ENCODE measurements around the gene XRCC3.

Gene XRCC3

DNA sequence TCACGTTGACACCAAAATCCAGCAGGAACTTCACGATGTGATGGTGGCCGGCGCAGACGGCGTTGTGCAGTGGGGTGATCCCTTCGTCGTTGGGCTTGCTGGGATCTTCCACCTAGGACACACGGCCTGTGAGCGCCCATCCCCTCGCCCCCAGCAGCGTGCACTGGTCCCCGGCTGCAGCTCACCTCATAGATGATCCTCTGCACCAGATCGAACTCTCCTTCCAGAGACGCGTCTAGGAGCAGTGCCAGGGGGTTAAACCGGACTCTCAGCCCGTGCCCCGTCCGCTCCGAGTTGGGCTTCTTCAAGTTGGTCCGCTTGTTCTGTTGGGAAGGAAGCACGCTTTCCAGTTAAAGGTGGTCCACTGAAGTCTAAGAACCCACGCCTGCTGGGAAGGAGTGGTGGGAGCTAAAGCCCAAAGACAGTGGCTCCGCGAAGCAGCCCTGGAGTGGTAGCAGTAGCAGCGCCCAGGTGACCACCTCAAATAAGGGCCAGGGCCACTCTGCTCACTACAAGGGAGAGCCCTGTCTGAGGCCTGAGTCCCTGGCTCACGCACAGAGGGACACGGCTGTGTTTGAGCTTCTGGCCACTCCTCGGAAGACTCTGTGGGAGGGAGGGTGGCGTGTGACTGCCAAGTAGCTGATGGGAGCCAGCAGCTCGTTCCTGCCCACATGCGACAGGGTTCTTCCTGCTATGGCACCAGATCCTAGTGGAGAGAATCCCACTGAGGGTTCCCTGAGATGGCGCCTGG, 23.6 kb upstream of the XRCC3 start:
- no peak for DNase-seq (ENCODE audit: low read depth in 3 of 3)

DNA sequence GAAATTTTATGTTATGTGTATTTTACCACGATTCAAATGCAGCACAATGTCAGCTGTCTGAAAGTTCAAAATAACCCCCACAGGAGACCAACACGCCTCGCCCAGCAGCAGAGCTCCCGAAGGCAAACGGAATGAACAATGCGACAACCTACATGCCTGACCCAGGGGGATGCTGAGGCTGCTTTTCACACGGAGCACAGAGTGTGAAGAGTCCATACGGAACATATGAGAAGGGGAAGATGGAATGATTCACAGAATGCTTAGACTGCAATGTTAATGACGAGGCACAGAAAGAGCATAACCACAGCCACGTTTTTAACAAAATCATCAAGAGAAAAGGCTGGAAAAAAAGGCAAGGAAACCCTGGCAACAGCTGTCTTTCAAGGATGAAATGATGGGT, 22.9 kb upstream of the XRCC3 start:
- no peak for DNase-seq (ENCODE audit: low read depth in 3 of 3)

- no peak for DNase-seq (ENCODE audit: low read depth in 3 of 3)
Measured at GRCh38 chr14:103737432-103738045, 22.3 kb upstream of the XRCC3 start.

DNA sequence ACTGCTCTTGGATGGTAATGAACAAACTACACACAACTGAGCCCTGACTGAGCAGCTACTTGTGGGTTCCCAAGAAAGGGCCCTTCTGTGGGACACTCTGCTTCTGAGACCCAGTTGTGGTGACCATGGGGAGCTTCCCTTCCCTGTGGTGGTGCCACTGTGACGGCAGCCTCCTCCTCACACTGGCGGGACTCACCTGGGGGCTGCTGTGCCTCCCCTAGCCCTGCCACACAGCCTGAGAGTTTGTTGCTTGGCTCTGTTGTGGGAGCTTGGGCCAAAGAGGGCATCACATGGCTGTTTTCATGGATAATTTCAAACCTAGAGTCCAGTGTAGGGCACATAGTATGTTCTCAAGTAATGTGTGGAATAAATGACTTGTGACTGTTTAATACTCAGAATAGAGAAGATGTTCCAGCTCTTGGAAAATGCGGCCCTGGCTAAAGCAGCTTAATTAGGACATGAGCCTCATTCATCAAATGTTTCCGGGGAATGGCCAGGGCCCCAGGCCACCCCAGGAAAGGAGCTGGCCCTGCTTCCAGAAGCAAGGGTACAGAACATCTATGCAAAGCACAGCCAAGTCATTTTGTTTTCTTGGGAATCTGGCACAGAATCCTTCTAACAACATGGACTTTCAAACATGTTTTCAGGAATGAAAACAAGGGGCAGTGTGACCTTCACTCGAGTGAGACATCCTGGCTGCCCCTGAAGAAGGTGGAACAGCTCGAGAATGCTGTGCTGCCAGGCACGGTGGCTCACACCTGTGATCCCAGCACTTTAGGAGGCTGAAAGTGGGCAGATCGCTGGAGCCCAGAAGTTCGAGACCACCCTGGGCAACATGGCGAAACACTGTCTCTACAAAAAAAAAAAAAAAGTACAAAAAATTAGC, 21.5 kb upstream of the XRCC3 start:
- DNase-seq (ENCODE audit: low read depth in 3 of 3), result no peak

GRCh38 chr14:103735815-103736545, 20.7 kb upstream of the XRCC3 start:
- no peak for DNase-seq (ENCODE audit: low read depth in 3 of 3)

DNA sequence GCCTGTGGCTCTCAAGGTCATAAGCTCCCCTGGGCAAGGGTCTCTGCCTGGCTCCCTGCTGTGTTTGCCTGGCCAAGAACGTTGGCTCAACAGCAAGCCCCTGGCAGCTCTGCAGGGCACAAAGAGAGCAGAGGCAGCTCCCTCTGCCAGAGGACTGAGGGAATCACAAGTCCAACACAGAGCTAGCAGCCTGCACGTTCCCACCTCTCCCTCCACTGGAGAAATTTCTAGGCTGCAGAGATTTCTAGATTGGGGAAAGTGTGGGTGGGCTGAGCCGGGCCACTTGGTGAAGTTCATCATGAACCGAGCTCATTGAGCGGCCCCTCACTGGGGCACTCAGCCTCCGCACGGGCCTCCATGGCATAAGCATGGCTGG, 20.2 kb upstream of the XRCC3 start:
- no peak for DNase-seq (ENCODE audit: low read depth in 3 of 3)

DNA sequence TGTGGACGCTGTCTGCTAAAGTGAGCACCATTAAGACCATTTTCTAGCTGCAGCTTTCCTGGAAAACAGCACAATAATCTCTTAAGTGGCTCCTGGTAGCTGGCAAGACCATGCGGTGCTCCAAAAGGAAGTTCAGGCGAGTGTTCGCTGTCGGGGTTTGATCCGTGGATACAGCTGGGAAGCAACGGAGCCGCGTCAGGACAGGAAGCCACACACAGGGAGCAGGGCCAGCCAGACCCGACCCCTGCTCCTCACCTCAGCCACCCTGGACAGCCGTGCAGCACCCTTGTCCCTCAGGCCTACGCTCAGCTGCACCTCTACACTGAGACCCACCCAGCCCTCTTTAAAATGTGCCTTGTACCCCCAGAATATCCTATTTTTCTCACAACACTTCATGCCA, 19.8 kb upstream of the XRCC3 start:
- DNase-seq (ENCODE audit: low read depth in 3 of 3), result no peak

- no peak for DNase-seq (ENCODE audit: low read depth in 3 of 3)
Measured at GRCh38 chr14:103734081-103734888, 19.0 kb upstream of the XRCC3 start.

GRCh38 chr14:103733651-103734050, 18.4 kb upstream of the XRCC3 start:
- no peak for DNase-seq (ENCODE audit: low read depth in 3 of 3)

GRCh38 chr14:103732868-103733620, 17.8 kb upstream of the XRCC3 start:
- DNase-seq (ENCODE audit: low read depth in 3 of 3), result no peak

GRCh38 chr14:103731916-103732867, 16.9 kb upstream of the XRCC3 start:
- no peak for DNase-seq (ENCODE audit: low read depth in 3 of 3)

DNA sequence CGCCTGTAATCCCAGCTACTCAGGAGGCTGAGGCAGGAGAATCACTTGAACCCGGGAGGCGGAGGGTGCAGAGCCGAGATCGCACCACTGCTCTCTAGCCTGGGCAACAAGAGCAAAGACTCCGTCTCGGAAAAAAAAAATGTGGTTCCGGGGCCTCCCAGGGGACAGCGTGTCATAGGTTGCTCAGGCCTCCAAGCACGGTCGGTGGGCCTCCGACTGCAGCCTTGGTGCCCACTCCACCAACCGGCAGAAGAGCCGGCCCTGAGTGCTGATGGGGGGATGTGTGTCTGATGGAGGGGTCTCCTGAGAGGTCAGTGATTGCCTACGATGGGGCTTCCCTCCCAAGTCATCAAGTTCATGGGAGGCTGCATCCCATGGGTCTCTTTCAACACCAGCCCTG, 16.2 kb upstream of the XRCC3 start:
- DNase-seq (ENCODE audit: low read depth in 3 of 3), result no peak

- no peak for DNase-seq (ENCODE audit: low read depth in 3 of 3)
Measured at GRCh38 chr14:103730490-103731035, 15.3 kb upstream of the XRCC3 start.

DNA sequence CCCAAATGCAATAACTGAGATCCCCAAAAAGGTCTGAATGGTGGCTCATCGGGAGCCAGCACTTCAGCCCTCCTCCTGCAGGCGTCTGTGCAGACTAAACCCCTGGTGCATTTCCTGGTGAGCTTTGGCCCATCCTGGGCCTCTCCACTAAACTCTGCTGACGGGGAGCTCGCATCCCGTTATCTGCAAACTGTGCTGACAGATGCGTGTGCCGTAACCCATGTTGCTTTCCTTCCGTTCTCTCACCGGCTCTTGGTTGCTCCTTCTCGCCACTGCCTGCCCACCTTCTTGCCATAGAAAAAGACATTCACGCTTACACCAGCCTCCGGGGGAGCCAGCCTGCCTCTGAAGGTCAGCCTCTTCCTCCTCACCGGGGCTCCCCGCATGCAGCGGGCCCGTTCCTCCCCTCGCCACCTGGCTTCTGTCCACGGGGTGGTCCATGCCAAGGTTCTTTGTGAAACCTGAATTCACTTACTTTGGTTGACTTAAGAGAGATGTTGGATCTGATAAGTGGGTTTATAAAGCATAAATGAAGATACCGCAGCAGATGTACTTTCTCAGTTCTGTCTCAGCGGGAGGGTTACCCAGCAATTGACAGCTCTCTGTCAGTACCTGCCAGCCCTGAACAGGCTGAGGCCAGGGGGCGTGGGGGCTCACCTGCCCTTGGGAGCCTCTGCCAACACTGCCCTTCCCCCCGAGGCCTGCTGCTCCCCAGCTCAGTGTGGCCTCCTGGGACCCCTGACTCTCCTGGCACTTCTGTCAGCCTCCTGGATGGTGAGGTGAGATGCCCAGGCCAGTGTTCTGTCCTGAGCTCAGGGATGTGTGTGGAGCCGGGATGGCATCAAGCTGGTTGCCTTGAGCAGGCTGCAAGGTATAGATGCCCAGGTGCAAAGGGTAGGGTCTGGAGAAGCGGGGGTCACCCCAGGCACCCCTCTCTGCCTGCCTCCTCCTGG, 14.5 kb upstream of the XRCC3 start:
- no peak for DNase-seq (ENCODE audit: low read depth in 3 of 3)

GRCh38 chr14:103728721-103729120, 13.5 kb upstream of the XRCC3 start:
- no peak for DNase-seq (ENCODE audit: low read depth in 3 of 3)

DNA sequence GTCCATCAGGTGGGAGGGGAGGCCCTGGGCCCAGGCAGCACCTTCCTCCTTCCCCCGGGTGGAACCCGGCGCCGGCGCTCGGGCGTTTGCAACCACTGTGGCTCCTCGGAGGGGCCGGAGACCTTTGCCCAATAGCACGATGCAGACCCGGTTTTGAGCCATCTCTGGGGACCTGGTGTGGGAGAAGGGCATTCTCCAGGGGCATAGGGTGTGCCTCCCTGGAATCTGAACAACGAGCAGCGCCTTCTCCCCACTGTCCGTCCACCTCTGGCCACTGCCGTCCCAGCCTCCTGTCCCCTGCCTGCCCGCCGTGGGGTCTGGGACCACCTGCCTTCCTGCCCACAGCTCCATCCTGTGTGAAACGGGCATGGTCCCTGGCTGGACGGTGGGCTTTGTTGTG, 12.9 kb upstream of the XRCC3 start:
- DNase-seq (ENCODE audit: low read depth in 3 of 3), result no peak

DNA sequence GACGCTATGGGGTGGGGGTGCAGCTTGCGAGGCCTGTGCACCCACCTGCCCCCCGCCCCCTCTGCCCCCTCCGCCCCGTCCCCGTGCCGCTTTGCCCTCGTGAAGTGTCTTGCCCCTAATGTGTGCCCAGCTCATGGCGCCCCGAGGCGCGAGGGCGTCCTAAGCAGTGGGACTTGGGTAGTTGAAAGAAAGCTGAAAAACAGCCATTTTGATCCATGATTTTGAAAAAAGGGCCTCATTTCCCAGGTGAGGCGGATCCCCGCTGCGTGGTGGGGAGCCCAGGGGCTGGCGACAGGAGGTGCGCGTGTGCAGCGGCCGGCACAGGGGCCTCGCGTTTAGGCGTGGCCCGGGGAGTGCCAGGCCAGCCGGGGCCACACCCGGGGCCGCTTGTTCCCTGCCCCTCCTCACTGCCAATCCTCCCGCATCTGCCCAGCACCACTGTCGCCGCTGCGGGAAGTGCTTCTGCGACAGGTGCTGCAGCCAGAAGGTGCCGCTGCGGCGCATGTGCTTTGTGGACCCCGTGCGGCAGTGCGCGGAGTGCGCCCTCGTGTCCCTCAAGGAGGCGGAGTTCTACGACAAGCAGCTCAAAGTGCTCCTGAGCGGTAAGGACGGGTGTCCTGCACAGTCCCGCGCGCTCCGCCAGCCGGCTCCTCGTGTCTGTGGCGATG, 12.2 kb upstream of the XRCC3 start:
- DNase-seq (ENCODE audit: low read depth in 3 of 3), result no peak
